Measurements from ENCODE around the gene MEG3.
"Not testable (repeated sequence)": the region's sequence is repeated elsewhere in the genome, so short reads cannot be mapped to it uniquely, and the experiment has no call there.

The MEG3 gene

GRCh38 chr14:100816950-100817901 lies 8.7 kb upstream of the MEG3 start:
- DNase-seq, result no peak

DNA sequence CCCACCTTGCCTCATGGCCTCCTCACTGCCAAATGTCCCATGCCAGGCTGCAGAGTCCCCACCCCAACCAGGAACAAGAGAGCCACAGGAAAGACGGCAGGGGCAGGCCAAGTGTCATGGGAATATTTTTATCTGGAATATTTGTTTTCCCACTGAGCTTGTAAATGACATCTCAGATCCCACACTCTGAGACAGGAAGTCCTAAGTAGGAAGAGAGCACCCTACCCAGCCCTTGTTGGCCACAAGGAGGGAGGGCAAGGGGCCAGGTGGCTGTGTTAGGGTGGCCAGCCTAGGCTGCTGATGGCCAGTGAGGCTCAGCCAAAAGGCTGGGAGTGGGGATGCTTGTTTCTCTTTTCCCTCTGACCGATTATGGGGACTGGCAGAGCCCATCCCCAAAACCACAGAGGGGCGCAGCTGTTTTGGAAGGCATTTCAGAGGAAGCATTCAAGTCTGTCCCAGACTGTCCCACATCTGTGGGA lies 7.7 kb upstream of the MEG3 start:
- DNase-seq, result no peak

GRCh38 chr14:100818923-100819322 lies 7.0 kb upstream of the MEG3 start:
- DNase-seq, result not testable (repeated sequence)

DNA sequence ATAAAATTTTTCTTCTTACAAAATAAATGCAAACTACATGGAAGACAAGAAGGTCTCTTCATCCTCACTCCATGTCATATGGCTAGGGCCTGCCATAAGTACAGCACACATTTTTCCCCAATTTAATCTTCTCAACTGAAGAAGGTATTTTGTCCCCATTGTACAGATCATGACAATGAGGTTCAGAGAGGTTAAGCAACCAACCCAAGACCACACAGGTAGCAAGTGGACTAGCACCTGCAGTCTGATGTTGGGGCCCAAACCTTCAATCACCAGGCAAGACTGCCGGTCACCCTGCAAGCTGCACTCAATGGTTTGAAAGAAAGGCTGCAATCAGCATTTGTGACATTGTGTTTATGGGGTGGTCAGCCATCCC lies 6.5 kb upstream of the MEG3 start:
- DNase-seq, result no peak

DNA sequence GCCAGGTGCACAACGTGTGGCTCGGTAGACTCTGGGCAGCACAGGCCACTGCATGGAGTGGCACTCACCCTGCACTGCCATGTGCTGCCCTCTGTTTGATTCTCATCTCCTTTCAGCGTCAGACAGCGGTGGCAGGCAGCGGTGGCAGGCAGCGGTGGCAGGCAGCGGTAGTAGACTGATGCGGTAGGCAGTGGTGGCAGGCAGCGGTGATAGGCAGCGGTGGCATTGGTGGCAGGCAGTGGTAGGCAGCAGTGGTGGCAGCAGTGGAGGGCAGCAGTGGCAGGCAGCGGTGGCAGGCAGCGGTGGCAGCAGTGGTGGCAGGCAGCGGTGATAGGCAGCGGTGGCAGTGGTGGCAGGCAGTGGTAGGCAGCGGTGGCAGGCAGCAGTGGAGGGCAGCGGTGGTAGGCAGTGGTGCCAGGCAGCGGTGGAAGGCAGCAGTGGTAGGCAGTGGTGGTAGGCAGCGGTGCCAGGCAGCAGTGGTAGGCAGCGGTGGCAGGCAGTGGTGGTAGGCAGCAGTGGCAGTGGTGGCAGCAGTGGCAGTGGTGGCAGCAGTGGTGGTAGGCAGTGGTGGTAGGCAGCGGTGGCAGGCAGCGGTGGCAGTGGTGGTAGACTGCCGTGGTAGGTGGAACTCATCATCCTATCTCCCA lies 6.0 kb upstream of the MEG3 start:
- DNase-seq, result no peak

- DNase-seq, result no peak
Observed at GRCh38 chr14:100820957-100821356, 5.0 kb upstream of the MEG3 start.

- no peak for DNase-seq
Observed at GRCh38 chr14:100822013-100822412, 3.9 kb upstream of the MEG3 start.

DNA sequence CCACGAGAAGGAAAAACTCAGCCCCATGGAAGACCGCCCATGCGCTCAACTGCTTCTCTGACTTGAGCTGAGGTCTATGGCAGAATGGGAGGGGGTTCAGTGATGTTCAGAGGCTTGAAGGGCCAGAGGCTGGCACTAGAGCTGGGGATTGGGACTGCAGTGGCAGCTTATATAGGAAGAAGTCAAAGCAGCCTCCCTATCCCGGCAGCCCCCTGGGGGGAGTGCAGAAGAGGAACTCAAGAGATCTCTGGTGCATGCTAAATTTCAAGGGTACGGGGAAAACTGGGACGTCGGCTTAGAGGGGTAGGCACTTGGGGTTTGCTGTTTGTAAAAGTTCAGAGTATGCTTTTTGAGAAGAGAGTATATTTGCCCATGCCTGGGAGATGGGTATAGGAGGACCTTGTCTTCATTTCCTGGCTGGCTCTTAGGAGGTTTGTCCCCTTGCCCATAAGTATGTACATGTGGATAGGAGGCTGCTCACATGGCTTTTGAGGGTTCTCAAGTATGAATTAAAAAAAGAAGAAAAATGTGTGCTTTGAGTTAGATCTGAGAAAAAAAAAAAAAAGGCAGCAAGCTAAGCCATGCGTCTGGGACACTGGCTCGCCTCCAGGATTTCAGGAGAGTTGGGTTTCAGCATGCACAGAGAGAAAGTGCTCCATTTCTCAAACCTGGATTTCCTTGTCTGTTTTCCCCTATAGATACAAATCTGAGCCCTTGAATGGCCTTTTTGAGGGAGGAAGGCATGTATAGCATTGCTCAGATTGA lies 3.2 kb upstream of the MEG3 start:
- no peak for DNase-seq

GRCh38 chr14:100823413-100824080 lies 2.4 kb upstream of the MEG3 start:
- DNase-seq, result no peak

DNA sequence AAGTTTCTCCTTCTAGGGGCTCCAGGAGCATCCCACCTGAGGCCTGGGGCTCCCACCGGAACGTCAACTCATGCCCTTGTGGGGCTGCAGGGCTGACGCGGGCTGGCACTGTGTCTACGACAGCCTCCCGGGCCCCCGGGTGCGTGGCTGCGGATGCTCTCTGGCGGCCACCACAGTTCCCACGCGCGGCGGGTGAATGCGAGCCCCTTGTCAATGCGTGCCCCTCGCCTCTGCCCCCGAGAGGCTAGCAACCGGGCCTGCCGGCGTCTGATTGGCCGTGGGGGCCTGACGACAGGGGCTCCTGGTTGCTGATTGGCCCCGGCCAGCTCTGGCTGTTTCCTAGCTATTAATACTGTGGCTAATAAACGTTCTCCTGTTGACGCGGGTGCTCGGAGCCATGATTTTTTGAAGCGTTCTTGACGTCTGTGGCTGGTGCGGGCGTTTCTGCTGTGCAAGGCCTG lies 1.8 kb upstream of the MEG3 start:
- no peak for DNase-seq

DNA sequence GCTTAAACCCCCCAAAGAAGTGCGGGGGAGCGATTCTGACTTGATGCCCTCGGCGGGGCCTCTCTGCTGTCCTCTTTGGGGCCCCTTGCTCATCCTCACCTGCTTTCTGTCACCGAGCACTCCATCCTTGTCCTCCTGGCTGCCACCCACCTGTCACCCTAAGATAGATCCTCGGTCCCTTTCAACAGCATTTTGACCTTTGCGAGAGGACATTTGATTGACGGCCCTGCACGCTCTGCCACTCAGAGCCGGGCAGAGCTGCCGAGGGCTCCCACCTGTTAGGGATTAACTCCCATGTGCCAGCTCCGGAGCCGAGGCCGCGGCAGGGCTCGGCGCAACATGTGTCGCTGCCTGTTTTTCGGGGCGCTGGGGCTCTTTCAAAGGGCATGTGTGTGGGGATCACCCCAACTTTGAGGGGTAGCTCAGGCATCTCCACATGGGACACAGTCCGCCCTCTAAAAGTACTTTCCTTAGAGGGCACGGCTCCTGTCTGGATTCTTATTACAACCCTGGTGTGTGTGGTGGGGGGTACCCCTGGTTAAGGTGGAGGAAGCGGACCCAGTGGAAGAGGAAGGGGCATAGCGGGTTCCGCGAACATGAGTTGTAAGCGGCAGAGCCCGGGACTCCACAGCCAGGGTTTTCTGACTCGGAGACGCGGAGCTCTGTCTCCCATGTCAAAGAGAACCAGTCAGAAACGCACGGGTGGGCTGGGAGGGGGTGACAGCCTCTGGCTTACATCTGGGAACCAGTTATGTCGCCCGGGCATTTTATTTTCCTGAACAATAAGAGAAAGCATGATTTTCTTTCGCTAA lies 811 bp upstream of the MEG3 start:
- no peak for DNase-seq

- no peak for DNase-seq
Observed at GRCh38 chr14:100826391-100827100, 628 bp downstream of the MEG3 start.

GRCh38 chr14:100827101-100828021 lies 1.4 kb downstream of the MEG3 start:
- no peak for DNase-seq

DNA sequence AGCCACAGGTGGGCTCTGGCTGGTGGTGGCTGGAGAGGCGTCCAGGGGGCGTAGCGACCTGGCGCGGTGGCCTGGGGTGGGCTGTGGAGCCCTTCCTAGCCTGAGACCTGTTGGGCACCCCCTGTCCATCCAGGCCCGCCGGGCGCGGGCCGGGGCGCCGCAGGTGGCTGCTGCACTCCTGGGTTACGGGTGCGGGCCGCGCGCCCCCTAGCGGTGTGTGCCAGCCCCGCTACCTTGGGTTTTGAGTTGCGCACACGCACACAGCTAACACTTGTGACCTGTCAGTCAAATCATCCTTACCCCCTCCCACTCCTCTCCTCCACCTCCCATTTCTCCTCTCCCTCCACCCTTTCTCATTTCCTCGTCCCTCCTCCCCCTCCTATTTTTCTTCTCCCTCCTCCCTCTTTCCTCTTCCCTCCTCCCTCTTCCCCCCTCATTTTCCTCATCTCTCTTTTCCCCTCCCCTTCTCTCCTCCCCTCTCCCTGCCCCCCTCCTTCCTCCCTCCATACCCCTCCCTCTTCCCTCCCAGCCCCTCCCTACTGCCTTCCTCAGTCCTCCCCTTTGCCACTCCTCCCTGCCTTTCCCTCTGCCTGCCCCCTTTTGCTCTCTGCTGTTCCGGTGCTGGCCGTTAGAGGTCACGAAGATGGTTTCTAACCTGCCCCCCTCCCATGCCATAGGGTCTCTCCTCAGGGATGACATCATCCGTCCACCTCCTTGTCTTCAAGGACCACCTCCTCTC lies 2.3 kb downstream of the MEG3 start:
- DNase-seq, result no peak

GRCh38 chr14:100830681-100831080 lies 4.8 kb downstream of the MEG3 start:
- DNase-seq, result no peak

DNA sequence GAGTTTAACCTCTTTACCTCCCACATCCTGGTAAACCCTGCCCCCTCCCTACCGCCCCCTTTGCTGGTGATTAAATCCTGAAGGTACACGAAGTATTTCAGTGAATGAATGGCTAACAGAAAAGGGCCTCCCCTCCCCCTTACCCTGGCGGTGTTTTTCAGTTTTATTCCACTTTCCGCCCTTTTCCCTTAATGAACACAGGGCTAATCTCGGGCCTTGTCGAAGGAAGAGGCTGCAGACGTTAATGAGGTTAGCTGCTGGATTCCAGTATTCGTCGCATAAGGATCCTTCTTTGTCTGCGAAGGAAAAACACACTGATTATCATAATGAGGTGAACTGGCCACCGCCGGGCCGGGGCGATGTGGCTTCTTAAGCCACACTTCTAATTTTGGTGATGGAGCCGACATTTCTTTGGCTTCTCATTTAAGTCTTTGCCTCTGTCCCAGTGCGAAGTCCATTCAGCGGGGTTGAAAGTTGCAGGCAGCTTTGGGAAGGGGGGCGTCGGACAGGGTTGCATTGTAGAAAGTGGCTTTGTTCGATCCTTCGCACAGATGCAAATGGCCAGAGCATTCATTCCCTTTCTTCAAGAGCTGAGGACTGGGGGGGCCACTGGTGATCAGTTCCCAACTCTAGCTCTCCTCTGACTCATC lies 6.5 kb downstream of the MEG3 start:
- DNase-seq, result no peak

- no peak for DNase-seq
Observed at GRCh38 chr14:100834082-100834793, 8.3 kb downstream of the MEG3 start.

Data from stimulated activated naive CD4-positive, alpha-beta T cell (primary cell).